HuH-7.5 (cell line): ENCODE results near the gene MYBL2.
A peak's percentile ranks its signal among the peaks of the same experiment; 100 is the strongest.

Source experiments
- DNase-seq: peaks from one replicate; pipeline ENCODE4 v3.0.0; 2011; ENCODE audit warnings: low spot score

MYBL2 gene

DNA sequence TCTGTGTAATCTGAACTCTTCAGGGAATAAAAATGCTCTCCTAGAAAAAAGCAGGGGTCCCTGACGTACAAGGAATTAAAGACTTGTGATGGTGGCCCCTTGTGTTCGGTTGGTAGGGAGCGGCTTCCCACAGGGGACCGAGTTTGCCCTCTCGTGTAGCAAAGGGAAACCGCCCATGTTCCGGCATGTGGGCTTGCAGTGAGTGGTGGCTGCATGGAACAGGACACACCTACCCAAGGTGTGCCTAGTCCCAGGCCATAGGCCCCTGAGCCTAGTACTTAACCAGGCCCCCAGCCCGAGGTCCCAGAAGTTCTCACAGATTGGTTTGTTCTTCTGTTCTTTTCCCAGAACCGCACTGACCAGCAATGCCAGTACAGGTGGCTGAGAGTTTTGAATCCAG, 15.5 kb downstream of the MYBL2 start:
- DNase-seq = no peak

DNA sequence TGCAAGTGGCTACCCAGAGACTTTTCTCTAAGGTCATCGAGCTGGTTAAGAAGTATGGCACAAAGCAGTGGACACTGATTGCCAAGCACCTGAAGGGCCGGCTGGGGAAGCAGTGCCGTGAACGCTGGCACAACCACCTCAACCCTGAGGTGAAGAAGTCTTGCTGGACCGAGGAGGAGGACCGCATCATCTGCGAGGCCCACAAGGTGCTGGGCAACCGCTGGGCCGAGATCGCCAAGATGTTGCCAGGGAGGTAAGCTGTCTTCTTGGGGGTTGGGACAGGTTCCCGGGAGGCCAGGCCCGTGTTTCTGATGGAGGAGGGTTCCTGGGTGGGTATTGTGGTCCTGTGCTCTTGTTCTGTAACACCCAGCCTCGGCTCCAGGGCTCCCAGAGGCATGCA, 19.9 kb downstream of the MYBL2 start:
- no peak for DNase-seq

DNA sequence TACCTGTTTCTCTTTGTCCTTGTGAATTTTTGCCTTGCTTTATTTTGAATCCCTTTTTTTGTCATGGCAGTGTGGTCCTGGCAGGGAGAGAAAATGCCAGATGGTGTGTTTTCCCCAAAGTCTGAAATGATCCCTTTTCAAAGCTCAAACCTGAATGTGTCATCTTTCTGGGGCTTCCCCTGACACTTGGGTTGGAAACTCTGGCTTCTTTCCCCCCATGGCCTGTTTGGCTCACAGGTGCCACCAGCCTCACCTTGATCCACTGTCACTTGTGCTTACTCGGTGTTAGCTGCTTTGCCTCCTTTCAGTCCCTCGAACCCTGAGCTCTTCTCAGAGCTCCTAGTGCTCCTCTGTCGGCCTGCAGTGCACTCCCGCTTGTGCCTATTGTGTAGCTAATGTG, 22.3 kb downstream of the MYBL2 start:
- no peak for DNase-seq

DNA sequence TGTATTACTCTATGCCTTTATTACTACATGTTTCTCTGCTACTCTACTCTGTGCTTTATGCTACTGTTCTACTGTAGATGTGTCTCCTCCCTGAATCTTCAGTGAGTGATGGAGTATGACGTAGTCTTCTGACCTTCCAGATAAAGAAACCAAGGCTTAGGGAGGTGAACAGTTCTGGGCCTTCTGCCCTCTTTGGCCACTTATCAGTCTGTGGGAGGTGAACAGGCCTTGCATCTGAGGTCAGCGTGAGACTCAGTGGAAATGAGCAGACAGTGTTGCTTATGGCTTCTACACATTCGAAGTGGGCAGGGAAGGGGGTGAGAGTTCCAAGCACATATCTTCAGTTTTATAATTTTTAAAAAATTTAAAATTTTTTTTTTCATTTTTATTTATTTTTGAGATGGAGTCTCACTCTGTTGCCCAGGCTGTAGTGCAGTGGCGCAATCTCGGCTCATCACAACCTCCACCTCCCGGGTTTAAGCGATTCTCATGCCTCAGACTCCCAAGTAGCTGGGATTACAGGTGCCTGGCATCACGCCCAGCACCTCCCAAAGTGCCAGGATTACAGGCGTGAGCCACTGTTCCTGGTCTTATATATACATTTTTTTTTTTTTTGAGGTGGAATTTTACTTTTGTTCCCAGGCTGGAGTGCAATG, 24.2 kb downstream of the MYBL2 start:
- no peak for DNase-seq

DNA sequence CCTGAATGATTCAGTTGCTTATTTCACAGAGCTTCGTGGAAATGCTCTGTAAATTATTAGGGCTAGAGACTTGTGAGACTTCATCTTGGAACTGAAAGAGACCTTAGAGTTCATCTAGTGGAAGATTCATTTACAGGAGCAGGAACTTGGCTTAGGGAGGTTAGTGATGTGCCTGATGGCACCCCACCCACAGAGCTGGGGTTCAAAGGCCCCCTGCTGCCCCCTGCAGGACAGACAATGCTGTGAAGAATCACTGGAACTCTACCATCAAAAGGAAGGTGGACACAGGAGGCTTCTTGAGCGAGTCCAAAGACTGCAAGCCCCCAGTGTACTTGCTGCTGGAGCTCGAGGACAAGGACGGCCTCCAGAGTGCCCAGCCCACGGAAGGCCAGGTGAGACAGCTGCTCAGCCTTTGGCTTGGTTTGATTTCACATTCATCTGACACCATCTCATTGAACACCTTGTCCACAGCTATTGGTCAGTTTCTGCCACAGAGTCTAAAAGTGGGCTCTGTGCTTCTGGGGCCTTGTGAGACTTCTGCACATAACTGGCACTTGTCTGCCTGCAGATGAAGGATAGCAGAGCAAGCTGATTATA, 25.1 kb downstream of the MYBL2 start:
- peak; percentile 57 for DNase-seq

DNA sequence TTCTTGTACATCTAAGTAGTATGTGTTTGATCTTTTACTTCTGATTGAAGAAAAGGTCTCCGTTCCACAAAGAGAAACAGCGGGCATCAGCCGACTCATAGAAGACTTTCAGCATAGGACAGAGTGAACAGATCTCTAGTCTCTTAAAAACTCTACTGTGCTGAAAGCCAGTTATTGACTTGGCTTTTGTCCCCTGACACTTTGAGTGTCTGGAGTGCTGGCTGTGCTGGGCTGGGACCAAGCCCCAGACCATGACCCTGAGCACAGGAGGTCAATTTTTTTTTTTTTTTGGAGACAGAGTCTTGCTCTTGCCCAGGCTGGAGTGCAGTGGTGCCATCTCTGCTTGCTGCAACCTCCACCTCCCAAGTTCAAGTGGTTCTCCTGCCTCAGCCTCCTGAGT, 27.8 kb downstream of the MYBL2 start:
- no peak for DNase-seq

DNA sequence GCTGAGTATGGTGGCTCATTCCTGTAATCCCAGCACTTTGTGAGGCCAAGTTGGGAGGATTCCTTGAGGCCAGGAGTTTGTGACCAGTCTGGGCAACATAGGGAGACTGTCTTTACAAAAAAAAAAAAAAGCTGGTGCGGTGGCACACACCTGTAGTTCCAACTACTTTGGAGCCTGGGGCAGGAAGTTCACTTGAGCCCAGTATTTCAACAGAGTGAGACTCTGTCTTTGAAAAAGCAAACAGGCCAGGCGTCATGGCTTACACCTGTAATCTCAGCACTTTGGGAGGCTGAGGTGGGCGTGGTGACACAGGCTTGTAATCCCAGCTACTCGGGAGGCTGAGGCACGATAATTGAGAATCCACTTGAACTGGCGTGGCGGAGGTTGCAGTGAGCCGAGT, 28.7 kb downstream of the MYBL2 start:
- DNase-seq = no peak

DNA sequence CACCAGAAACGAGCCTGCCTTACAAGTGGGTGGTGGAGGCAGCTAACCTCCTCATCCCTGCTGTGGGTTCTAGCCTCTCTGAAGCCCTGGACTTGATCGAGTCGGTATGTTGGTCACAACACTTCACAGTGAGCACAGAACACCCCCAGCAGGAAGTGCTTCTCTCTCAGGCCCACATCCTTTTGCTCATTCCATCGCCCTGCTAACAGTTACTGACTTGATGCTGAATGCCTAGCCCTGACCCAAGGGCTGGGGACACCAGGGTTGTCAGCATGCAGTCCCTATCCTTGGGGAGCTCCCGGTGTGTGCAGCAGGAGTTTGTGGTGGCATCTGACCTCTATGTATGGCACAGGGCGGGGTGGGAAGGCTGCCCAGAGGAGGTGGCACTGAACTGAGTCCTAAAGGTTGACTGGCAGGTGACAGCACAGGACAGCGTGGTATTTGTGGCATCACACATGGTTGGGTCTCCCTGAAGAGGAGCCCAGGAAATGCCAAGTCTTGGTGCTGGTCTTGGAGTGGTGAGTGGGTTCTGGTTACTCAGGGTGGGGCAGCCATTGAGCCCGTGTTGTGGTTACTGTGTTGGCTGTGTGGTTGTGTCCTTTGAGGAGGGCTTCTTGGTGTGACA, 33.1 kb downstream of the MYBL2 start:
- DNase-seq = no peak

DNA sequence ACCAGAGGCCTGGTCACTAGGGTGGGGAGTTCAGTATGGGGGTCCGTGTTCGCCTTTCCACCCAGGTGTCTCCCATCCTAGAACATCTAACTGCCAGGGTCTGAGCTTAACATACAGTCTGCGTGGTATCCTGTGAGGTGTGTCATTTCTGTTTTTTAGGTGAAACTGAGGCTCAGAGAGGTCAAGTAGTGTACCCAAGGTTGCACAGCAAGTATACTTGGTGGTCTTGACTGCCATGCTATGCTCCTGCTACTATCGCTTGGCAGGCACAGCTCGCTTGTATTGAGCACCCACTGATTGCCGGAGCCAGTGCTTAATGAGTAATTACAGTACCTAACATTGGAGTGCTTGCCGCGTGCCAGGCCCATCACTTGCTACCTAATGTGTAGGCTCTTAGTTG, 33.7 kb downstream of the MYBL2 start:
- no peak for DNase-seq

DNA sequence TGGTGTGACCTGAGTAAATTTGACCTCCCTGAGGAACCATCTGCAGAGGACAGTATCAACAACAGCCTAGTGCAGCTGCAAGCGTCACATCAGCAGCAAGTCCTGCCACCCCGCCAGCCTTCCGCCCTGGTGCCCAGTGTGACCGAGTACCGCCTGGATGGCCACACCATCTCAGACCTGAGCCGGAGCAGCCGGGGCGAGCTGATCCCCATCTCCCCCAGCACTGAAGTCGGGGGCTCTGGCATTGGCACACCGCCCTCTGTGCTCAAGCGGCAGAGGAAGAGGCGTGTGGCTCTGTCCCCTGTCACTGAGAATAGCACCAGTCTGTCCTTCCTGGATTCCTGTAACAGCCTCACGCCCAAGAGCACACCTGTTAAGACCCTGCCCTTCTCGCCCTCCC, 35.6 kb downstream of the MYBL2 start:
- DNase-seq = no peak

DNA sequence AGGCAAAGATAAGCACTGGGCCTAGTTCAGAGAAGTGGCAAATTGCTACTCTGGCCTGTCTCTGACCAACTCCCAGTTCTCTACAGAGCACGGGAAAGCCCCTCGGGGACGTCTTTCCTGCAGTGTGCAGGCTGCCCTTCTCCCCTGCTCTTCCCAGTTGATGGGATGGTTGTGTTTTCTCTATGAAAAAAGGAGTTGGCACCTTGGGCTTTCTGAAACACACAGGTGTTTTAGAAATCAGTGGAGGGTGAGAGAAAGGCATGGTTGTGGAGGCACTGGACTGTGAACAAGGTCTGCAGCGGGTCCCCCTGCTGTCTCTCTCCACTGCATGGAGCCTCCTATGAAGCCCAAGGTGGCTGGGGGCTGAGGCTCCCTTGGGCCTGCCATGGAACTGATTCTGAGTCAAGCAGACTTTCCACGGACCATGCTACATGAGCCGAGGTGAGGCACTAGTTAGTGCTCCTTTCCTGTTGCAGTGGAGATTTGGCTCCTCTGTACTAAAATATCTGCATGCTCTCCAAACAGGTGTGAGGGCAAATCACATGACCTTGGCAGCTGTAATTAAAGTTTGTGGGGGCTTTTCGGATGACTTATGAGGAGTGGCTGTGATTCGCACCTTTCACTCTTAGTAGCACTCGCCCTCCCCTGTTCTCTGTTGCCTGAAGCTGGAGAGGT, 43.6 kb downstream of the MYBL2 start:
- no peak for DNase-seq

DNA sequence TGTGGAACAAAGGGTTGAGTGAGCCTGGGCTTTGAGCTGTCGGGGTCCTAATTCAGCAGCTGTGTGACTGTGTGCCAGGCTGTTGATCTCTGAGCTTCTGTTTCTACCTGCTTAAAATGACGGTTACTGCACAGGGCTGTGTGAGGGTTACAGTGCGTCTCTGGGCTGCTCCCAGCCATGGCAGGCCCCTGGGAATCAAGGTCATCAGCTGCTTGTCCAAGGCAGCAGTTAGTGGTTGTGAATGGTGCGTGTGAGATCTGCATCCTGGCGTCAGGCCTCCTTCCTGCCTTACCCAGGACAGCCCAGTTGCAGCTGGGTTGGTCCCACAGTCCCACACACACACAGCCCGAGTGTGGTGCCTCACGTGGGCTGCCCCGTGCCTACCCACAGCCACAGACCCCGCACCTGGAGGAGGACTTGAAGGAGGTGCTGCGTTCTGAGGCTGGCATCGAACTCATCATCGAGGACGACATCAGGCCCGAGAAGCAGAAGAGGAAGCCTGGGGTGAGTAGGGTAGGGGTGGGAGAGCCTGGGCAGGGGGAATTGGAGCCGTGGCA, 44.3 kb downstream of the MYBL2 start:
- no peak for DNase-seq

DNA sequence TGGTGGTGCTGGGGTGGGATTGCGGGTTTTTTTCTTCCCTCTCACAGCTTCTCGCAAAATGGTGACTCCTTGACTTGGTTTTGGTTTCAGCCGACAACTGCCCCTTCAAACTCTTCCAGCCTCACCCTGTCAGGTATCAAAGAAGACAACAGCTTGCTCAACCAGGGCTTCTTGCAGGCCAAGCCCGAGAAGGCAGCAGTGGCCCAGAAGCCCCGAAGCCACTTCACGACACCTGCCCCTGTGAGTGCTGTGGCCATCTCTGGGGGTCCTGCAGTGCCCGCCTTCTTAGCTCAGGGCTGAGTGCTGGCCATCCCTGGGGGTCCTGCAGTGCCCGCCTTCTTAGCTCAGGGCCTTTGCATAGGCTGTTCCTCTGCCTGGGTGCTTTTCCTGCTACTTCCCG, 48.1 kb downstream of the MYBL2 start:
- DNase-seq = no peak

DNA sequence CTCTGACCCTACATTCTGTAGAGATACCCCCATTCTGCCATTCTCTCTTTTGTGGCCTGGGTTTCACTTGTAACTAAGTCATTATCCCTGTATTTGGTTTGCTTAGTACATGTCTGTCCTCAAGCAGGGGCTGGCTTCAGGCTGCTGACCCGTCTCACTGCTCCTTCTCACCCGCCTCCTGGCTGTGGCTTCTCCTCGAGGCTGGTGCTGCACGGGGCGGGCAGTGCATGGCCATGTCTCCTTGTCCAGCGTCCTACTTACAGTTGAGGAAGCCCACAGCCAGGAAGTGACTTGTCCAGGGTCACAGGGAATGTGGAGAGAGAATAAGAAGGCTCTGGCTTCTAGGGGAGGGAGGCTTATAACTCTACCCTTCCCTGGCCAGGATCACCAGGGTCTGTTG, 48.6 kb downstream of the MYBL2 start:
- DNase-seq = no peak

DNA sequence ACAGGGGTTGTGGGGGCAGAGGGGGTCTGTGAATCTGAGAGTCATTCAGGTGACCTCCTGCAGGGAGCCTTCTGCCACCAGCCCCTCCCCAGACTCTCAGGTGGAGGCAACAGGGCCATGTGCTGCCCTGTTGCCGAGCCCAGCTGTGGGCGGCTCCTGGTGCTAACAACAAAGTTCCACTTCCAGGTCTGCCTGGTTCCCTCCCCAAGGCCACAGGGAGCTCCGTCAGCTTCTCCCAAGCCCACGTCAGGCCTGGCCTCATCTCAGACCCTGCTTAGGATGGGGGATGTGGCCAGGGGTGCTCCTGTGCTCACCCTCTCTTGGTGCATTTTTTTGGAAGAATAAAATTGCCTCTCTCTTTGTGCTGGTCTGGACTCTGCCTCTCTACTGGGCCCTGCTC, 49.2 kb downstream of the MYBL2 start:
- DNase-seq = no peak

DNA sequence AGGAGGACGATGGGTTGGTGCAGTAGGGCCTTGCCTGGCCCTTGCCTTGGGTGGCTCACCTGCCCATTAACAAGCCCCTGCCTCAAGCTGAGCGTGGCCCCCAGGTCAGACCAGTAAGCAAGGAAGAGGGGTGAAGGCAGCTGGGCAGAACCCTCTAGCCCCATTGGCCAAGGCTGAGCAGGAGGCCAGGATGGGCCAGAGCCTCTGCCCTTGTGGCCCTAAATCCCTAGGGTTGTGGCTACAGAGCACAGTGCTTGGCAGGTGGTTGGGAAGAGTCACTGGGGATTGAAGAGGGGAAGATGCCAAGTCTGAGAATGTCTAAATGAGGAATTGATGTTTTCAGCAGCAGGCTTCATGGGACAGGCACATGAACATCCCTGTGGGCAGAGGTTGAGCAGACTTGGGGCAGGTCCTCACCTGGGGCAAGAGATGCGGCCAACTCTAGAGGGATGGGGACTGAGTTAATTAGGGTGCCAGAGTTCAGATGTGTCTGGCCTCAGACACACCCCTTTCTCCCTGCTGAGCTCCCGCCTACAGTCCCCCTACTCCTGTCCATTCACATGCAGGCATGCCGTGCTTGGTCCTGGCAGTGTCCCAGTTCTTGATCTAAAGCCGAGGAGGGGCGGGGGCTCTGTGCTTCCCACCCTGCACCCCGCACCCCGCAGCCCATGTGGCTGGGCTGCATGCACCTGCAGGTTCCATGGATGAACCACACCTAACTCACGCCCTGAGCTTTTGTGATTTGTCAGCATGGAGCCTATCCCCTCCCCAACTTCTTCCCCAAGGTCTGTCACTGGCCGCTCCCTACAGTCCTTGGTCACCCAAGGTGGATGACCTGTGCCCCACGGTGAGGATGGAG, 50.1 kb downstream of the MYBL2 start:
- no peak for DNase-seq

DNA sequence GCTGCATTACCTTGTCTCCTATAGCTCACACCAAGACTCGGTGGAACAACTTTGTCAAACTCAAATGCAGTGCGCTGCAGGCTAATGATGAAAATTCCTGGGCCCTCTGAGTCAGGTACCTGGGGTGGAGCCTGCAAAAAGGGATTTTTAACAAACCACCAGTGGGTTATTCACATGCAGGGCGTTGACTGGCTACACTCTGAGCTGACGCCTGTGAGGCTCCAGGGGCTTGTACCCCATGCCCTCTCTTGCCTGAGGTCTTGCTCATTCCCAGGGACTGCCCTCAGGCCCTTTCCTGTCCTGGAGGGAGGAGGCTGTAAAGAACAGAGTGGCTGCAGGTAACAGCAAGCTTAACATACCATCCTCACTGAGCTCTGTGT, 50.7 kb downstream of the MYBL2 start:
- DNase-seq = no peak

DNA sequence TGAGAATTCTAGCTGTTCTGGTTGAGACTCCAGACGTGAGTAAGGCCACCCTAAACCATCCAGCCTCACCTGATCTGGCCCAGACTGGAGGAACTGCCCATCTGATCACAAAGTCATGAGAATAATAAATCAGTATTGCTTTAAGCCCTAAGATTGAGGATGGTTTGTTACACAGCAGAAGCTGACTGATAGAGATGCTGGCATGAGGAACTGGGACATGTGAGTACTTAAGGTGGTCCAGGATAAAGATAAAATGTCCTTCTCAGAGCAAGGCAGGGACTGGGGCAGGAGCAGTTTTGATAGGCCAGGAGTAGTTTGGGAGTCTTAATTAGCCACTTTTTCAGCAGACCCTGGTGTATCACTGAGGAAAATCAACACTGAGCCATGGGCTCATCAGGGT, 53.1 kb downstream of the MYBL2 start:
- no peak for DNase-seq

DNA sequence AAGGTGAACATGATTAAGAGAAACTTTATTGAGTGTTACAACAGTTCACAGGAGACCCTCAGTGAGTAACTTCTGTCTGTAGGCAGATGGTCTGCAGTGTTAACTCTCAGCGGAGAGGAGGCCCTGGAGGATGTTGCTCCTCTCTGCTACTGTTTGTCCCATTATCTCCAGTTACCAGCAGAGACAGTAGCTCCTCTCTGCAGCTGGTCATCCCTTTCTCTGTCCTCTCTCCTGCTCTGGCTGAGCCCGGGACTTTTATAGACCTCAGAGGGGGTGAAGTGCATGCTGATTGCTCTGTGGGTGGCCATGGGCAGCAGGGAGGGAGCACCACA, 54.1 kb downstream of the MYBL2 start:
- no peak for DNase-seq

DNA sequence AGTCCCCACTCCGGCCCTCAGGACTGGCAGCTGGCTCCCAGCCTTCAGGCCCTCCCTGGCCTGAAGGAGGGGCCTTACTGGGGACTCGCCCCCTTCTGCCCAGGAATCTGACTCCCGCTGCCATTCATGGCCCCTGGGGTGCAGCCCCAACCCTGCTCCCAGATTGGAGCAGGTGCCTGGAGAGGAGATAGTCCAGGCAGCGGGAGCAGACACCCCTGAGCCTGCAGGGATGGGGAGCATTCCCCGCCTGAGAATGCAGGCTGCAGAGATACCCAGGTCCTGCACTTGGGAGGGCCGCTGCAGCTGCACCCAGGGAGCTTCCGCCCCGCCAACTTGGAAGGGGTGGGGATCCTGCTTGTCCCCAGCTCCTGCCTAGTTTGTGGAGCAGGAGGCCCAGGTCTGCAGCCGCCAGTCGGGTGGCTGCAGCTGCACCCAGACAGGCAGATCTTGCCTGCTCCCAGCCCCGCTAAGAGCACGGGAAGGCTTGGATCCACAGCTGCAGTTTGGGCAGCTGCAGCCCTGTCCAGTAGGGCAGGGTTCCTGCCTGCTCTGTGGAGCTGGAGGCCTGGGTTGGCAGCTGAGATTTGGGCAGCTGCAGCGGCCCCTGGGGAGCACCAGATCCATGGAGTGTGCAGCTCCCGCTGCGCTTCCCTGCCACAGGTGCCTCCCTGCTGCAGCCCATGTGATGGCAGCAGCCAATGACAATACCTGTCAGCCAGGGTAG, 54.7 kb downstream of the MYBL2 start:
- no peak for DNase-seq

DNA sequence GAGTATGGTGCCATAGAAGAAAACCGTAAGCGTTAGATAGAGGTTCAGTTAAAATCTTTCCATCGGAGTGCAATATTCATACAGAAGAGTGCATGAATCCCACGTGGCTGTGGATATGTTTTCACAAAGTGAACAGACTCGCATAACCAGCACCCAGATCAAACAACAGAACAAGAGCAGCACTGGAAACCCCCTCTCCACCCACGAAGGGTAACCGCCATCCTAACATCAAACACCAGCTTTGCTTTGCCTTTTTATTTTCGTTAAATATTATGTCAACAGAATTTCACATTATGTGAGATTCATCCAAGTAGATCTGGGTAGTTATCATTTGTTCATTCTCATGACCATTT, 55.2 kb downstream of the MYBL2 start:
- DNase-seq = no peak

DNA sequence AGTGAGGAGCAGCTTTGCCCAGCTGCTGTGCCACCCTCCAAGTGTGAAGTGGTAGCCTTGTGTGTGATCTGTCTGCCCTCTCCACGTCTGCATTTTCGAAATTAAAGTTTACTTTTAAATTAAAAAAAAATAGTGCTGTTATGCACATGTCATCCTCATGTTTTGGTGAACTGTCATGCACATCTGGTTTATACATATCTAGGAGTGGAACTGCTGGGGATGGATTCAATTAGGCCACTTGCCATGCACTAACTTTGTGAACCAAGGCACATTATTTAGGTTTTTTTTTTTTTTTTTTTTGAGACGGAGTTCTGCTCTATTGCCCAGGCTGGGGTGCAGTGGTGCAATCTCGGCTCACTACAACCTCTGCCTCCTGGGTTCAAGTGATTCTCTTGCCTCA, 56.3 kb downstream of the MYBL2 start:
- no peak for DNase-seq
